Left lung (tissue), 10 donors: ENCODE results near the gene DHCR24. TPM values are rescaled to one million over a fixed set of nuclear protein-coding genes. Genes with fewer than 3 reads are reported as not detected.

Experiments
- ATAC-seq: fragments of 200-7000 bp; cut with Tn5 transposase; one replicate; pipeline ENCODE4 v1.9.1; 2020; ENCODE audit warnings: moderate library complexity
- DNase-seq, 4 donors: peaks; one replicate each; pipeline ENCODE4 v3.0.0-alpha.2; 2013 to 2020
- H3K27ac ChIP-seq, 2 donors: fragments of 200-600 bp; sonication (generic) in 1 of 2; one replicate each; pipeline versions ENCODE4 v1.5.0 to v1.8.0; 2020 to 2021
- H3K27me3 ChIP-seq, 2 donors: fragments of 200-600 bp; sonication (generic) in 1 of 2; one replicate each; pipeline versions ENCODE4 v1.5.0 to v1.8.0; 2020 to 2021
- H3K36me3 ChIP-seq, 2 donors: fragments of 200-600 bp; sonication (generic) in 1 of 2; one replicate each; pipeline versions ENCODE4 v1.5.0 to v1.8.0; 2020 to 2021
- H3K4me1 ChIP-seq, 2 donors: fragments of 200-600 bp; one replicate each; pipeline ENCODE4 v1.8.0; 2021
- H3K4me3 ChIP-seq, 2 donors: fragments of 200-600 bp; sonication (generic) in 1 of 2; one replicate each; pipeline versions ENCODE4 v1.5.0 to v1.8.0; 2020 to 2021; ENCODE audit warnings: mild to moderate bottlenecking in 1 of 2
- H3K9me3 ChIP-seq, 2 donors: fragments of 200-600 bp; sonication (generic) in 1 of 2; one replicate each; pipeline versions ENCODE4 v1.5.0 to v1.8.0; 2020 to 2021
- intact Hi-C, 2 donors: fragments of 100-400 bp; cut with DNase I; formaldehyde crosslinking; loops; one replicate each; pipeline versions ENCODE4 v1.11.2 to v1.14.2; 2022
- polyA plus RNA-seq, 6 donors: library from polyadenylated mRNA; unstranded; fragments of 120-200 nt; gene quantifications; one replicate each; pipeline ENCODE4 v1.2.1, GENCODE V29; 2013; ENCODE audit not compliant: insufficient read length in 6 of 6
- total RNA-seq, 2 donors: library from RNA; stranded (reverse); fragmentation: NEBNext Ultra II Directional; extraction: Animal tissue kit (Norgen Biotek cat#: 25700); gene quantifications; one replicate each; pipeline ENCODE4 v1.2.1, GENCODE V29; 2021
- TF ChIP-seq, protein P1 (sequence below), 2 donors: fragments of 200-600 bp; sonication (generic) in 1 of 2; IDR thresholded peaks; one replicate each; pipeline versions ENCODE4 v1.5.0 to v1.8.0; 2021; ENCODE audit warnings: antibody characterized with exemption in 2 of 2
- donor health status: DM: no; HTN: yes; CAD: no.
- donor health status: DM: no; HTN: no; CAD: no.

Gene DHCR24
- total and polyA plus RNA-seq, 8 donors: 30.1 to 741 (median 51.2) TPM

DNA sequence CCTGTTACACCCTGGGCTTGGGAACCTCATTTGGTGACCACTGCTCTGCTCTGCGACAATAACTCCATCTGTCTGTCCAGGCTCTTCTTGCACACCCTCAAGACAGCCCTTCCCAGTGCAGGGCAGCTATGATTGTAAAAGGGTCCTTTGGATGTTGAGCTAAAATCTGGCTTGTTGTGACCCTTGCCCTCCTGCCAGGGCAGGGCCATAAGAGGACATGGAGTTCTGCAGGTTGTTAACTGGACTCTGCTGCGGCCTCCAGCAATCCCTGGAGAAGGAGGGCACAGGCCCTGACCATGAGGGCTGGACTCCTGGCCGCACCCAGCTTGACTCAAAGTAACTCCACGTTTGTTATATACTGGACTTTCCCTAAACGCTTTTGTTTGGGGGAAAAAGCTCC lies 41.2 kb downstream of the DHCR24 start:
- Histone ChIP-seq H3K4me1 (no peaks in the 10 kb centered on the region), H3K9me3 (no peaks in the 10 kb centered on the region), H3K27me3 (no peaks in the 10 kb centered on the region), H3K4me3 (no peak overlapping the region), H3K36me3 (peaks cover 0 to 31% of the 10 kb centered on the region in 2 donors), H3K27ac (no peak overlapping the region)
- ATAC-seq (no peak), DNase-seq (no peak)
- TF ChIP-seq, protein P1, sequence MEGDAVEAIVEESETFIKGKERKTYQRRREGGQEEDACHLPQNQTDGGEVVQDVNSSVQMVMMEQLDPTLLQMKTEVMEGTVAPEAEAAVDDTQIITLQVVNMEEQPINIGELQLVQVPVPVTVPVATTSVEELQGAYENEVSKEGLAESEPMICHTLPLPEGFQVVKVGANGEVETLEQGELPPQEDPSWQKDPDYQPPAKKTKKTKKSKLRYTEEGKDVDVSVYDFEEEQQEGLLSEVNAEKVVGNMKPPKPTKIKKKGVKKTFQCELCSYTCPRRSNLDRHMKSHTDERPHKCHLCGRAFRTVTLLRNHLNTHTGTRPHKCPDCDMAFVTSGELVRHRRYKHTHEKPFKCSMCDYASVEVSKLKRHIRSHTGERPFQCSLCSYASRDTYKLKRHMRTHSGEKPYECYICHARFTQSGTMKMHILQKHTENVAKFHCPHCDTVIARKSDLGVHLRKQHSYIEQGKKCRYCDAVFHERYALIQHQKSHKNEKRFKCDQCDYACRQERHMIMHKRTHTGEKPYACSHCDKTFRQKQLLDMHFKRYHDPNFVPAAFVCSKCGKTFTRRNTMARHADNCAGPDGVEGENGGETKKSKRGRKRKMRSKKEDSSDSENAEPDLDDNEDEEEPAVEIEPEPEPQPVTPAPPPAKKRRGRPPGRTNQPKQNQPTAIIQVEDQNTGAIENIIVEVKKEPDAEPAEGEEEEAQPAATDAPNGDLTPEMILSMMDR (IDR thresholded peaks at IDR 0.05): no peak
- intact Hi-C loops: no loop called here

DNA sequence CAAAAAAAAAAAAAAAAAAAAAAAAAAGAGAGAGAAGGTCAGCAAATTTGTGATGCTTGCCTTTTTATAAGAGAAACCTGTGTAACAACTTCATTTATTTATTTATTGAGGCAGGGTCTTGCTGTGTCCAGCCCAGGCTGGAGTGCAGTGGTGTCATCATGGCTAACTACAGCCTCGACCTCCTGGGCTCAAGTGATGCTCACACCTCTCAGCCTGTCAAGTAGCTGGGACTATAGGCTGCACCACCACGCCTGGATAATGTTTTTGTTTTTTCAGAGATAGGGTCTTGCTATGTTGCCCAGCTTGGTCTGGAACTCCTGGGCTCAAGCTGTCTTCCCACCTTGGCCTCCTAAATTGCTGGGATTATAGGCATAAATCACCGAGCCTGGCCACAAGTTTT lies 42.4 kb downstream of the DHCR24 start:
- no peak overlapping the region for H3K27ac ChIP-seq
- TF ChIP-seq, protein P1 (IDR thresholded peaks at IDR 0.05): no peak
- intact Hi-C loops: no loop called here

DNA sequence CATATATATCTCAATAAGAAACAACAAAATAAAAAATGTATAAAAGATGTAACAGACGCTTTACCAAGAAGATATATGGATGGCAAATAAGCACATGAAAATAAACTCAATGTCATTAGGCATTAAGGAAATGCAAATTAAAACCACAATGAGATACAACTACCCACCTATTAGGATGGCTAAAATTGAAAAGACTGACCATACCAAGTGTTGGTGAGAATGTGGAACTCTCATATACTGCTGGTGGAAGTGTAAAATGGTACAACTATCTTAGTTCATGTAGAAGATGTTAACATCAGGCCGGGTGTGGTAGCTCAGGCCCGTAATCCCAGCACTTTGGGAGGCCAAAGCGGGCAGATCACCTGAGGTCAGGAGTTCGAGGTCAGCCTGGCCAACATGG lies 43.5 kb downstream of the DHCR24 start:
- no peaks in the 10 kb centered on the region for H3K27me3 ChIP-seq
- no peaks in the 10 kb centered on the region for H3K9me3 ChIP-seq
- ATAC-seq (no peak), DNase-seq (no peak)
- H3K27ac ChIP-seq: no peak overlapping the region
- no peak overlapping the region for H3K4me3 ChIP-seq
- H3K4me1 ChIP-seq: no peaks in the 10 kb centered on the region
- intact Hi-C loops: no loop called here
- TF ChIP-seq, protein P1 (IDR thresholded peaks at IDR 0.05): no peak
- H3K36me3 ChIP-seq: peaks cover 0 to 8% of the 10 kb centered on the region in 2 donors

More for the DNA sequence above, 42.4 kb downstream of the DHCR24 start:
- DNase-seq: no peak
- H3K4me1 ChIP-seq: no peaks in the 10 kb centered on the region
- no peaks in the 10 kb centered on the region for H3K9me3 ChIP-seq
- no peak overlapping the region for H3K4me3 ChIP-seq
- no peaks in the 10 kb centered on the region for H3K27me3 ChIP-seq
- peaks cover 0 to 19% of the 10 kb centered on the region in 2 donors for H3K36me3 ChIP-seq
- ATAC-seq: no peak

DNA sequence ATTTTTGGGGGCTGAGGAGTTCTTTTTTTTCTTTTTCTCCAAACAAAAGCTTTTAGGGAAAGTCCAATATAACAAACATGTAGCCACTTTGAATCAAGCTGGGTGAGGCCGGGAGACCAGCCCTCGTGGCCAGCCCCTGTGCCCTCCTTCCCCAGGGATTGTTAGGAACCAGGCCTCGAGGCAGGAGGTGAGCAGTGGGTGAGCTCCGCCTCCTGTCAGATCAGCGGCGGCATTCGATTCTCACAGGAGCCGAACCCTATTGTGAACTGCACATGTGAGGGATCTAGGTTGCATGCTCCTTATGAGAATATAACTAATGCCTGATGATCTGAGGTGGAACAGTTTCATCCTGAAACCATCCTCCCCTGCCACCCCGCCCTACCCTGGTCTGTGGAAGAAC lies 44.0 kb downstream of the DHCR24 start:
- no peaks in the 10 kb centered on the region for H3K27me3 ChIP-seq
- H3K27ac ChIP-seq: no peak overlapping the region
- ATAC-seq (no peak), DNase-seq (no peak)
- no peaks in the 10 kb centered on the region for H3K9me3 ChIP-seq
- H3K4me1 ChIP-seq: no peaks in the 10 kb centered on the region
- intact Hi-C loops: no loop called here
- peaks cover 0 to 3% of the 10 kb centered on the region in 2 donors for H3K36me3 ChIP-seq
- no peak overlapping the region for H3K4me3 ChIP-seq
- TF ChIP-seq, protein P1 (IDR thresholded peaks at IDR 0.05): no peak

DNA sequence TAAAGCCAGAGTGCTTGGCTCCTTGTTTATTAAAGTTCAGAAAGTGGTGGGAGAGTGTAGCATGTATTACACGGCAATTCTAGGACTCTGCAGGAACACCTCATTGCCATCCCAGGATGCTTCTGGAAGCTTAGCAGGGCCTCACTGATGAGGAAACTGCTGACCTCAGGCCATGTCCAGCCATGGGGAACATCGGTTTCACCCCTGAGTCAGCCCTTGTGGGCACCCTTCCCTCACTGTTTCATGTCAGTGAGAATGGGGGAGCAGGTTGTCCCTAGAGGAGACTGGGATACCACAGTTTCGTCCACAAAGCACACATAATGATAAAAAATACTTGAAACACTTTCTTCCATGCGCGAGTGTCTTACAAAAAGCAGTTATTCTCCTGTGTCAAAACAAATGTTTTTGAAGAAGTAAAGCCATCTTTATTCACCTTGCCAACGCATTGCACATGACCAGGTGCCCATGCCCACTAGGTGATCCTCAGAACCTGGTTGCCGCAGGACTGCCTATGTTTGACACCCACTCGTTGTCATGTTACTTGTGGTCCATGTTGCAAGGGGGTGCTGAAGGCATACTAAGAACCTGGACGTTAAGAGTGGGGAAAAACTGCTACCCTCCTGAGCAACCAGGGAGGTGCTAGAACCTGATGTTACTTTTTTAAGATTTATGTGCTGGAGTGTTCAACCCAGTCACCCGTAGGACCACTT lies 44.6 kb downstream of the DHCR24 start:
- no peaks in the 10 kb centered on the region for H3K4me1 ChIP-seq
- TF ChIP-seq, protein P1 (IDR thresholded peaks at IDR 0.05): no peak
- H3K27me3 ChIP-seq: no peaks in the 10 kb centered on the region
- ATAC-seq (no peak), DNase-seq (no peak)
- no peak overlapping the region for H3K27ac ChIP-seq
- intact Hi-C loops: no loop called here
- no peaks in the 10 kb centered on the region for H3K9me3 ChIP-seq
- peaks cover 0 to 3% of the 10 kb centered on the region in 2 donors for H3K36me3 ChIP-seq
- H3K4me3 ChIP-seq: no peak overlapping the region
